BLaER1 treated with 17β-estradiol and CSF1 and Interleukin-3, amounts not matched to agents 10 nM and 100 nM (cell line): ENCODE results near the gene SIX5.
"Not testable (repeated sequence)": the region's sequence is repeated elsewhere in the genome, so short reads cannot be mapped to it uniquely, and the experiment has no call there.

Experiments
- H3K27ac ChIP-seq, 11 experiments: shearing (Covaris generic); formaldehyde crosslinking; 2 replicates each; pipeline ENCODE4 v1.8.1; 2022
- H3K27me3 ChIP-seq, 11 experiments: shearing (Covaris generic); formaldehyde crosslinking; 2 replicates each; pipeline ENCODE4 v1.8.1; 2022
- H3K36me3 ChIP-seq, 11 experiments: shearing (Covaris generic); formaldehyde crosslinking; 2 replicates each; pipeline ENCODE4 v1.8.1; 2022
- H3K4me1 ChIP-seq, 10 experiments: shearing (Covaris generic); formaldehyde crosslinking; 2 replicates each; pipeline ENCODE4 v1.8.1; 2022
- H3K4me2 ChIP-seq, 11 experiments: shearing (Covaris generic); formaldehyde crosslinking; 2 replicates each; pipeline ENCODE4 v1.8.1; 2022
- H3K4me3 ChIP-seq, 10 experiments: shearing (Covaris generic); formaldehyde crosslinking; 2 replicates each; pipeline ENCODE4 v1.8.1; 2022
- H3K9ac ChIP-seq, 11 experiments: shearing (Covaris generic); formaldehyde crosslinking; 2 replicates each; pipeline ENCODE4 v1.8.1; 2022
- H3K9me3 ChIP-seq, 11 experiments: shearing (Covaris generic); formaldehyde crosslinking; replicated peaks in 1 of 11; 2 replicates each; pipeline ENCODE4 v1.8.1; 2022
- H4K20me1 ChIP-seq, 11 experiments: shearing (Covaris generic); formaldehyde crosslinking; 2 replicates each; pipeline ENCODE4 v1.8.1; 2022
- Cebpa-rat ChIP-seq, 11 experiments: shearing (Covaris generic); IDR thresholded peaks; 2 replicates each; pipeline ENCODE4 v1.8.1; 2022

The SIX5 gene

GRCh38 chr19:45763691-45764294 is 5.3 kb downstream of the SIX5 start:
- H4K20me1 ChIP-seq, result peaks cover 0 to 38% (median 0%) of the 10 kb centered on the region in 11 experiments; a peak in 5 of 22 replicates
- no peak for TF ChIP-seq Cebpa-rat (IDR thresholded peaks at IDR 0.05)
- peak overlapping the region in 5 of 11 experiments; percentile 48 to 66 (median 60); a peak in 6 of 22 replicates for H3K4me2 ChIP-seq
- H3K9ac ChIP-seq, result no peak overlapping the region
- peaks cover 14 to 21% (median 19%) of the 10 kb centered on the region in 11 experiments for H3K27me3 ChIP-seq
- H3K36me3 ChIP-seq, result no peaks in the 10 kb centered on the region
- H3K4me1 ChIP-seq, result peaks cover 9 to 59% (median 47%) of the 10 kb centered on the region in 10 experiments
- no peak overlapping the region for H3K4me3 ChIP-seq
- H3K9me3 ChIP-seq, result no peaks in the 10 kb centered on the region
- H3K27ac ChIP-seq, result no peak overlapping the region

GRCh38 chr19:45762870-45763631 is 6.0 kb downstream of the SIX5 start:
- Histone ChIP-seq H3K4me3 (no peak overlapping the region), H3K9ac (peak overlapping the region in 1 of 11 experiments; percentile 5; a peak in 1 of 22 replicates), H3K36me3 (no peaks in the 10 kb centered on the region), H3K9me3 (no peaks in the 10 kb centered on the region), H3K27me3 (peaks cover 9 to 17% (median 14%) of the 10 kb centered on the region in 11 experiments), H3K4me2 (peak overlapping the region in 7 of 11 experiments; percentile 22 to 66 (median 59); a peak in 12 of 22 replicates), H4K20me1 (peaks cover 0 to 36% (median 0%) of the 10 kb centered on the region in 11 experiments; a peak in 5 of 22 replicates), H3K27ac (no peak overlapping the region), H3K4me1 (peaks cover 6 to 55% (median 44%) of the 10 kb centered on the region in 10 experiments)
- TF ChIP-seq Cebpa-rat (IDR thresholded peaks at IDR 0.05), result no peak

- H3K36me3 ChIP-seq, result no peaks in the 10 kb centered on the region
- H3K9me3 ChIP-seq, result no peaks in the 10 kb centered on the region
- peaks cover 0 to 42% (median 34%) of the 10 kb centered on the region in 10 experiments; a peak in 16 of 20 replicates for H3K4me1 ChIP-seq
- H3K4me3 ChIP-seq, result no peak overlapping the region
- H3K27me3 ChIP-seq, result peaks cover 0 to 7% (median 1%) of the 10 kb centered on the region in 11 experiments; a peak in 9 of 22 replicates
- H4K20me1 ChIP-seq, result peaks cover 0 to 22% (median 0%) of the 10 kb centered on the region in 11 experiments; a peak in 5 of 22 replicates
- H3K9ac ChIP-seq, result peak overlapping the region in 1 of 11 experiments; percentile 22; a peak in 1 of 22 replicates
- TF ChIP-seq Cebpa-rat (IDR thresholded peaks at IDR 0.05), result no peak
- H3K27ac ChIP-seq, result no peak overlapping the region
- H3K4me2 ChIP-seq, result peak overlapping the region in 9 of 11 experiments; percentile 22 to 66 (median 59); a peak in 18 of 22 replicates
These were observed 7.3 kb downstream of the SIX5 start for GRCh38 chr19:45761714-45762113.

DNA sequence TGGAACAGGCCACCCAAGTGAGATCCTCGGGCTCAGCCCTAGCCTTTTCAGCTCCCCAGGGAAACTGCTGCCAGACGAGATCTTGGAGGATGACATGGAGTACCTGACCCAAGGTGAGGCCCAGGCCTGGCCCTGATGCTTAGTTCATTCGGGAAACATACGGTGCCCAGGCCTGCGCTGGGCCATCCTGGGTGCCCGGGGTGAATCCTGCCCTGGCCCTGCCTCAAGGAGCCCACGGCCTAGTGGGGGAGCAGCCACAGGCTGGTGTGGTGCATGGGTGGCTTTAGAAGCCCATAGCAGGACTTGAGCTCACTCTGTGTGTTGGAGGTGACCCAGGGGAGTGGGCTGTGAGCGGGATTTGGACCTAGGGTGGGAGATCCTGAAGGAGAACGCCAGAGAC is 10.1 kb downstream of the SIX5 start:
- H3K4me1 ChIP-seq, result peaks cover 0 to 30% (median 24%) of the 10 kb centered on the region in 10 experiments; a peak in 16 of 20 replicates
- H3K4me3 ChIP-seq, result no peak overlapping the region
- no peaks in the 10 kb centered on the region; a peak in 1 of 22 replicates for H3K27me3 ChIP-seq
- peaks cover 0 to 6% (median 0%) of the 10 kb centered on the region in 11 experiments; a peak in 2 of 22 replicates for H4K20me1 ChIP-seq
- no peak overlapping the region for H3K27ac ChIP-seq
- no peaks in the 10 kb centered on the region for H3K9me3 ChIP-seq
- H3K36me3 ChIP-seq, result no peaks in the 10 kb centered on the region
- H3K9ac ChIP-seq, result 0 out of 22 replicates have a peak overlapping the region, but pooled peaks of 1 of the 11 experiments have one; percentile 16
- no peak overlapping the region for H3K4me2 ChIP-seq
- TF ChIP-seq Cebpa-rat (IDR thresholded peaks at IDR 0.05), result no peak

DNA sequence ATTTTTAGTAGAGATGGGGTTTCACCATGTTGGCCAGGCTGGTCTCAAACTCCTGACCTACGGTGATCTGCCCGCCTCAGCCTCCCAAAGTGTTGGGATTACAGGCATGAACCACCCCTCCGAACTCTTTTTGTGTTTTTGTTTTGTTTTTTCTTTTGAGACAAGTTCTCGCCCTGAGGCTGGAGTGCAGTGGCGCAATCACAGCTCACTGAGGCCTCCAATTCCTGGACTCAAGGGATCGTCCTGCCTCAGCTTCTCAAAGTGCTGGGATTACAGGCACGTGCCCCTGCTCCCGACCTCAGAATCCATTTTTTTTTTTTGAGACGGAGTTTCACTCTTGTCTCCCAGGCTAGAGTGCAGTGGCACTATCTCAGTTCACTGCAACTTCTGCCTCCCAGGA is 11.4 kb downstream of the SIX5 start:
- TF ChIP-seq Cebpa-rat (IDR thresholded peaks at IDR 0.05), result no peak
- H3K27me3 ChIP-seq, result no peaks in the 10 kb centered on the region; a peak in 1 of 22 replicates
- no peaks in the 10 kb centered on the region for H3K9me3 ChIP-seq
- H3K4me3 ChIP-seq, result no peak overlapping the region
- no peak overlapping the region for H3K4me2 ChIP-seq
- no peak overlapping the region for H3K9ac ChIP-seq
- H3K4me1 ChIP-seq, result peaks cover 0 to 25% (median 20%) of the 10 kb centered on the region in 10 experiments; a peak in 16 of 20 replicates
- H3K27ac ChIP-seq, result no peak overlapping the region
- 0 out of 22 replicates have a peak, but pooled peaks cover 0 to 2% (median 0%) of the 10 kb centered on the region in 11 experiments for H4K20me1 ChIP-seq
- H3K36me3 ChIP-seq, result no peaks in the 10 kb centered on the region

- no peak overlapping the region for H3K4me2 ChIP-seq
- peaks cover 0 to 12% (median 7%) of the 10 kb centered on the region in 10 experiments; a peak in 12 of 20 replicates for H3K4me1 ChIP-seq
- no peak for TF ChIP-seq Cebpa-rat (IDR thresholded peaks at IDR 0.05)
- H4K20me1 ChIP-seq, result no peaks in the 10 kb centered on the region
- H3K27me3 ChIP-seq, result no peaks in the 10 kb centered on the region; a peak in 1 of 22 replicates
- H3K36me3 ChIP-seq, result no peaks in the 10 kb centered on the region
- H3K9me3 ChIP-seq, result no peaks in the 10 kb centered on the region
- no peak overlapping the region for H3K27ac ChIP-seq
- H3K4me3 ChIP-seq, result no peak overlapping the region
- no peak overlapping the region for H3K9ac ChIP-seq
These were observed 14.7 kb downstream of the SIX5 start for GRCh38 chr19:45754323-45754722.

GRCh38 chr19:45753548-45753947 is 15.5 kb downstream of the SIX5 start:
- H3K9ac ChIP-seq, result no peak overlapping the region
- H3K4me3 ChIP-seq, result no peak overlapping the region
- H4K20me1 ChIP-seq, result no peaks in the 10 kb centered on the region
- no peak overlapping the region for H3K27ac ChIP-seq
- no peaks in the 10 kb centered on the region for H3K9me3 ChIP-seq
- TF ChIP-seq Cebpa-rat (IDR thresholded peaks at IDR 0.05), result no peak
- peaks cover 0 to 12% (median 7%) of the 10 kb centered on the region in 10 experiments; a peak in 12 of 20 replicates for H3K4me1 ChIP-seq
- H3K36me3 ChIP-seq, result no peaks in the 10 kb centered on the region
- no peaks in the 10 kb centered on the region; a peak in 1 of 22 replicates for H3K27me3 ChIP-seq
- peak overlapping the region in 7 of 11 experiments; percentile 2 to 35 (median 27); a peak in 7 of 22 replicates for H3K4me2 ChIP-seq

DNA sequence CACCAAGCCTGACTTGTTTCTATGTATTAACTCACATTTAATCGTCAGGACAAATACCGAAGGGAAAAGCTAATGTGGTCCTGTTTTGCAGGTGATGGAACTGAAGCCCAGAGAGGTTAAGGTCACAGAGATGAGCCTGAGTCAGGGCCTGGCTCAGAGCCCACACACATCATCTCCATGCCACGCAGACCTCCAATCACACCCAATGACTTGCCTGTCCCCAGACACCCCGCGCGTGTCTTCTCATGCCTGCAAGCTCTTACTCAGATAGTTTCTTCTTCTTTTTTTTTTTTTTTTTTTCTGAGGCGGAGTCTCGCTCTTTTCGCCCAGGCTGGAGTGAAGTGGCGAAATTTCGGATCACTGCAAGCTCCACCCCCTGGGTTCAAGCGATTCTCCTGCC is 16.4 kb downstream of the SIX5 start:
- Histone ChIP-seq H3K4me1 (peaks cover 0 to 12% (median 7%) of the 10 kb centered on the region in 10 experiments; a peak in 12 of 20 replicates), H3K4me3 (no peak overlapping the region), H3K27me3 (no peaks in the 10 kb centered on the region; a peak in 1 of 22 replicates), H3K4me2 (no peak overlapping the region), H3K9ac (no peak overlapping the region), H3K27ac (no peak overlapping the region), H3K9me3 (no peaks in the 10 kb centered on the region), H3K36me3 (no peaks in the 10 kb centered on the region), H4K20me1 (no peaks in the 10 kb centered on the region)
- no peak for TF ChIP-seq Cebpa-rat (IDR thresholded peaks at IDR 0.05)

DNA sequence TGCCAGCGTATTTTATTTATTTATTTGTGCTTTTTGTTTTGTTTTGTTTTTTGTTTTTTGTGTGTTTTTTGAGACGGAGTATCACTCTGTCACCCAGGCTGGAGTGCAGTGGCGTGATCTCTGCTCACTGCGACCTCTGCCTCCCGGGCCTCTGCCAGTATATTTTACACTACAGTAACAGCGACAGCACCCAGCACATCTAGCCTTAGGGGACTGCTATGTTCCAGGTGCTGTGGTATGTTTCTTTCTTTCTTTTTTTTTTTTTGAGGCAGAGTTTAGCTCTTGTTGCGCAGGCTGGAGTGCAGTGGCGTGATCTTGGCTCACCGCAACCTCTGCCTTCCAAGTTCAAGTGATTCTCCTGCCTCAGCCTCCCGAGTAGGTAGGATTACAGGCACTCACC is 17.6 kb downstream of the SIX5 start:
- not testable (repeated sequence) for H3K27ac ChIP-seq, H4K20me1 ChIP-seq

More for the DNA sequence above, 17.6 kb downstream of the SIX5 start:
- peaks cover 0 to 12% (median 7%) of the 10 kb centered on the region in 10 experiments; a peak in 12 of 20 replicates for H3K4me1 ChIP-seq
- H3K4me2 ChIP-seq, H3K27me3 ChIP-seq, H3K9me3 ChIP-seq, H3K36me3 ChIP-seq, H3K9ac ChIP-seq, H3K4me3 ChIP-seq: not testable (repeated sequence)
